ENCODE measurements around the gene TRIP13.

- TF ChIP-seq CTCF (IDR thresholded peaks at IDR 0.05) (no peak), POLR2A (IDR thresholded peaks at IDR 0.05) (no peak), POLR2AphosphoS5 (IDR thresholded peaks at IDR 0.05) (no peak)
These were observed 73.1 kb downstream of the TRIP13 start for GRCh38 chr5:965604-966344.
